HG03066 (cell line): Measurements from ENCODE around the gene ADAM29.
"Not testable (repeated sequence)": the region's sequence is repeated elsewhere in the genome, so short reads cannot be mapped to it uniquely, and the experiment has no call there.

Experiments
- ATAC-seq: cut with Tn5 transposase; IDR thresholded peaks from one replicate; pipeline ENCODE4 v1.9.1; 2021; ENCODE audit warnings: low read depth; ENCODE audit not compliant: unreplicated experiment

Gene ADAM29

GRCh38 chr4:174918058-174918457 lies at the start of gene ADAM29:
ADAM29 (plus strand) TSS chr4:174918358; CDS start chr4:174975526, 57,168 bp downstream.
- no peak for ATAC-seq

DNA sequence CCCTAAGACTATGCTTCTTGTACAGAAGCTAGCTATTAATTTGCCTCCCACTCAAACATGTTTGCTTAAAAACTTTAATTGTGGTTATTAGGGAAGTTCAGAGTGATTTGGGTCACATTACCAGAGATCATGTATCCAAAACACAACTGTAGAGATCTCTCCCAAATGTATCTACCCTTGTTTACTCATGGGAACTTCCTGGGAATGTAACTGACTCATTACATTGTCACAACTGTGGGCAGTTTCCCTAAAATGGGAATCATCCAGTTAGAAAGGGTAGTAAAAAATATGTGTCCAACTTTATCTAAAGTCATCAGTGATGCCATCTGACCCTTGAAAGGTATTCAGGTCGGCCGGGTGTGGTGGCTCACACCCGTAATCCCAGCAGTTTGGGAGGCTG lies 48.8 kb upstream of the ADAM29 start:
- no peak for ATAC-seq

DNA sequence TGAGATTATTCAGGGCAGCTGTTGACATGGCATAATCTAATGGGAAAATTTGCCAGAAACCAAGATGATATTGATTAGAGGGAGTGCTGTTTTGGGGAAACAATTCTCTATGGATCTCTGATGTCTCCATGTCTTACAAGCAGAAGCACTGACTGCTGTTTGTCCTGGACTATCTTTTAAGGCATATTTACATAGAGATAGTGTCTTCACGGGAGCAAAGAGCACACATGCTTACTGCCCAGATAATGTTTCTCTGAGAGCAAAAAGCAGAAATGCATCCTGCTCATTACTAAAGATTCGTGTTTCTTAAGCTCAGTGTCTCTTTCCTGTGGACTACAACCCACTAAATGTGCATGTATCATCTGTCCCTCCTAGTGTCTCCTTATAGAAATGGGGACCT lies 47.8 kb upstream of the ADAM29 start:
- no peak for ATAC-seq

- ATAC-seq = no peak
These were observed 46.8 kb upstream of the ADAM29 start for GRCh38 chr4:174871407-174871806.

GRCh38 chr4:174873146-174873545 lies 45.0 kb upstream of the ADAM29 start:
- ATAC-seq = not testable (repeated sequence)

GRCh38 chr4:174873931-174874330 lies 44.2 kb upstream of the ADAM29 start:
- ATAC-seq = no peak

GRCh38 chr4:174874898-174875297 lies 43.3 kb upstream of the ADAM29 start:
- no peak for ATAC-seq

DNA sequence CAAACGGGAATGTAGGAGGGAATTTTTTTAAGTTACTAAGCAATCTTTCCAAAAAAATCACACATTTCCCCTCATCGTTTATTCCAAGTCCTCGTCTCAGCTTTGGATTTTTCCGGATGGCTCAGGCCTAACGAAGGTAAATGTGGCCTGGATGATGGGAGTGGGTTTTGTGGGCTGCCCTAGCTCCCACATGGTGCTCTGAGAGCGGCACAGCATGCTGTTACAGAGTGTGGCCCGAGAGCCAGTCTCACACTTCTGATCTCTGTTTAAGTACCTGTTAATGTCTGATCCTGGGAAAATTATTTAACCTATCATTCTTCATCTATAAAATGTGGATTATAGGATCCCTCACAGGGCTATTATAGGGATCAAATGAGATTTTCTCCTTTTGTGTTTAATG lies 38.2 kb upstream of the ADAM29 start:
- no peak for ATAC-seq

DNA sequence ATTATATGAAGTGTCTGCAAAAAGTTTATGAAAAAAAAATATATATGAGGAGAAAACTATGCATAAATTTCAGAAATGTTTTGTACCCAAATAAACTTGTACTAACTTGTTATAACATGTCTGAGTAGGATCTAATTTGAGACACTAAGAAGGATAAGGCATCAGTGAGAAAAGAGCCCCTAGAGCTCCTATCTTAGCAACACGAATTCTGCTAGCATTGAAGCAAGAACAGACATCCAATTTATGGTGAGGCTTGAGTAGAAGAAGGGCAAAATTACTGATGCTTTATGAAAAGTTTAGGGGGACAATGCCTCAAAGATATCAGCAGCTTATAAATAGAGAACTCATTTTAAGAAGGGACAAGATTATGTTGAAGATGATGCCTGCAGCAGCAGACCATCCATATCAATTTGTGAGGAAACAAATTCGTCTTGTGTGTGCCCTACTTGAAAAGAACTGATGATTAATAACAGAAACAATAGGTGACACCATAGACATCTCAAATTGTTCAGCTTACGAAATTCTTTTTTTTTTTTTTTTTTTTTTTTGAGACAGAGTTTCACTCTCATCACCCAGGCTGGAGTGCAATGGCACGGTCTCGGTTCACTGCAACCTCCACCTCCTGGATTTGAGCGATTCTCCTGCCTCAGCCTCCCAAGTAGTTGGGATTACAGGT lies 35.7 kb upstream of the ADAM29 start:
- ATAC-seq = no peak

DNA sequence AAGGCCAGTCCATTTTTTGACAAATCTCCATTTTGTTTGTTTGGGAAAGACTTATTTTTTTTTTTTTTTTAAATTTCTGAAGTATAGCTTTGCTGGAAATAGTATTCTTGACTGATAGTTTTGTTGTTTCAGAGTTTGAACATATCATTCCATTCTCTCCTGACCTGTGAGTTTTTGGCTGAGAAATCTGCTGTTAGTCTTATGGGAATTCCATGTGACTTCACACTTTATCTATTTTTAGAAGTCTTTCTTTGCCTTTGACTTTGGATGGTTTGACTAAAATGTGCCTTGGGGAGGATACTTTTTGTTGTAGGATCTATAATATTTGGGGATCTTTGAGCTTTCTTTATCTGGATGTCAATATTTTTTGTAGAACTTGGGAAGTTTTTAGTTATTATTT lies 10.7 kb upstream of the ADAM29 start:
- ATAC-seq = no peak

- ATAC-seq = no peak
These were observed 7.9 kb upstream of the ADAM29 start for GRCh38 chr4:174910271-174910670.

- ATAC-seq = no peak
These were observed 5.1 kb upstream of the ADAM29 start for GRCh38 chr4:174912919-174913543.

GRCh38 chr4:174919886-174920423 lies 1.8 kb downstream of the ADAM29 start:
- ATAC-seq = no peak

DNA sequence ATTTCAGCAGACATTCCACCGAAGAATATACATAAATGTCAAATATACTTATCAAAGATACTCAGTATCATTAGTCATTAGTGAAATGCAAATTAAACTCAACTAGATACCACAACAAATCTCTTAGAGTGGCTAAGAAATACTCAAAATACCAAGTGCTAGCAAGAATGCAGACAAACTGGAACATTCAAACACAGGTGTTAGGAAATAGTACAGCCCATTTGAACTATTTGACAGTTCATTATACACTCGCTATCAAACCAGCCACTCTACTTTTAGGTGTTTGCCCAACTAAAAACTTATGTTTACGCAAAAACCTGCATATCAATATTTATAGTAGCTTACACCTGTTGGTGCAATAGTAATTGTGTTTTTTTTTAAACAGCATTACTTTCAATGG lies 8.8 kb downstream of the ADAM29 start:
- ATAC-seq = no peak

GRCh38 chr4:174928174-174928573 lies 10.0 kb downstream of the ADAM29 start:
- ATAC-seq = no peak

GRCh38 chr4:174928575-174929253 lies 10.6 kb downstream of the ADAM29 start:
- ATAC-seq = no peak

DNA sequence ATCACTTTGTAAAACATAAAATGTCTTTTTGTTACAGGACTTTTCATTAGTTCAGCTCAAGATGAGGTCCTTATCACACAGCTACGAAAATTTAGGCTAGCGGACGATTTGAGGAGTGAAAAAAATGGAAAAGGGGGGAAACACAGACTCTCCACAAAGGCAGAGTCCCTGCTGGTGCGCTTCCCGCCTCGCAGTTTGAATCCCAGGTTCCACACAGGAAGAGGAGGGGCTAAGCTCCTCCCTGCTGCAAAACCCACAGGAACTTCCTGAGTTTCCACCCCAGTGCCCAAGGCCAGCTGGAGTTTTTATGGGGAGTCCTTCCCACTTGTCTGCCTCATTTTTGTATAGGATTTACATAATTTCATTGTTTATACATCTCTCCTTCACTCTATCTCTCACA lies 11.2 kb downstream of the ADAM29 start:
- no peak for ATAC-seq

- ATAC-seq = no peak
These were observed 12.7 kb downstream of the ADAM29 start for GRCh38 chr4:174930895-174931294.

DNA sequence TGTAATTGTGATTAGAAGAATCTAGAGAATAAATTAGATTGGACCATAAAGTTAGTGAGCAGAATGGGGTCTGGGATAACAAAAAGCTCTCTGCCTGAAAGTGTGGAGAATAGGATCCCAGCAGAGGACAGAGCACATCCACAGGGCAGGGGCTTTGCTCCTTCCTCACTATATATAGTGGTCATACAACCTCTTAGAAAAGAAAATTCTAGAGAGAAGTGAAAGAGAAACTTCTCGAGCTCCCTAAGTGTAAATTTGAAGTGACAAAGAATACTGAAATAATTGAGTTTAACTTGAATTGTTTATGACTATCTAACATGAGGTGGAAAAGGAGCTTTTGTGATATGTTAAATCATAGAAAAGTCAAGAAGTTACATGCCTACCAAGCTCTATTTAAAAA lies 14.9 kb downstream of the ADAM29 start:
- no peak for ATAC-seq

- ATAC-seq = no peak
These were observed 16.2 kb downstream of the ADAM29 start for GRCh38 chr4:174934360-174934759.

GRCh38 chr4:174935607-174936006 lies 17.4 kb downstream of the ADAM29 start:
- no peak for ATAC-seq

GRCh38 chr4:174940002-174940401 lies 21.8 kb downstream of the ADAM29 start:
- no peak for ATAC-seq
